NCI-H82 treated with DMSO at 0.1 percent for 48 hours (cell line): Measurements from ENCODE around the gene NBEA.
A peak's percentile ranks its signal among the peaks of the same experiment; 100 is the strongest.

Experiments used
- DNase-seq: peaks from one replicate; lab custom pipeline; 2025; ENCODE audit not compliant: unreplicated experiment; lab: John Stamatoyannopoulos, UW

The NBEA gene

DNA sequence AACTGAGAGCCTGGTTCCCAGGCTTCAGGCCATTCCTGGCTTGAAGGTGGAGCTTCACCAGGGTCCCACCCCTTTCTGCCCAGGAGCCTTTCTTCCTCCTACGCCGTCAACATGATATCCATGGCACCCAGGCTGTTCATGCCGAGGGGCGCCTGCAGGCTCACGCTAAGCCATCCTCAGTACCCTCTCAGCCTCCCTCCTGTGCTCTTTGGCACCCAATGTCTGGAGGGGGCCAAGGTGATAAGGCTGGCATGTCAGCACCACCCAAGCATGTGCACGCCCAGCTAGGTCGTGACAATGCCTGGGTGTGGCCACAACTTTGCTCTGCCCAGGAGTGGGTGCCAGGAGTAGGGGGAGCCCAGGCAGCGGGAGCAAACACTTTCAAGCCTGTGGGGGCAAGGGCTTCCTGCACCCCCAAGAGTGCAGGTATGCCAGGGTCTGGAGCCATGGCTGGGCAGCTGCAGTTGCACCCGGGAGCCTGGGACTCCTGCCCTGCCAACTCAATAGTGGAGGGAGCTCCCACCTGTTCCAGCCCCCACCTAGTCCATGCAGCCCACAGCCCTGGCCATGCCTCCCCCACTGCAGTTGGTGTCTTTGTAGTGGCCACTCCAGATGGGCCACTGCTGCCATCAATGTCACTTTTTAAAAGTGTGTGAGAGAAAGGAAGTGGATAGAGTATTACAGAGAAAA lies 314.5 kb downstream of the NBEA start:
- no peak for DNase-seq

- DNase-seq, result no peak
These were observed 318.2 kb downstream of the NBEA start for GRCh38 chr13:35260316-35260715.

GRCh38 chr13:35266412-35266811 lies 324.3 kb downstream of the NBEA start:
- no peak for DNase-seq

DNA sequence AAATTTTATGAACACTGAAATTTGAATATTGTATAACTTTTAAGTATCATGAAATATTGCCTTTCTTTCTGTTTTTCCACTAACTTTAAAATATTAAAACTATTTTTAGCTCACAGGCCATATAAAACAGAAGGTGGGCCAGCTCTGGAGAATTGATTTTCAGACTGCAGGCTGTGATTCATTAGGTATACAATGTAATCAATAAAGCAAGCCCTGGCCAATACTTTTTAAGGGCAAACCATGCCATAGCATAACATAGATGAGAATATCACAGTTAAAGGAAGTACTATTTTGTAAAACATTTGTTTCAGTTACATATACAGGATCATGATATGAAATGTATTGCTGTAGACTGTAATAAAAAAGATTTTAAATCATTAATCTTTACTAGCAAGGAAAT lies 336.8 kb downstream of the NBEA start:
- no peak for DNase-seq

GRCh38 chr13:35279500-35279899 lies 337.4 kb downstream of the NBEA start:
- no peak for DNase-seq

DNA sequence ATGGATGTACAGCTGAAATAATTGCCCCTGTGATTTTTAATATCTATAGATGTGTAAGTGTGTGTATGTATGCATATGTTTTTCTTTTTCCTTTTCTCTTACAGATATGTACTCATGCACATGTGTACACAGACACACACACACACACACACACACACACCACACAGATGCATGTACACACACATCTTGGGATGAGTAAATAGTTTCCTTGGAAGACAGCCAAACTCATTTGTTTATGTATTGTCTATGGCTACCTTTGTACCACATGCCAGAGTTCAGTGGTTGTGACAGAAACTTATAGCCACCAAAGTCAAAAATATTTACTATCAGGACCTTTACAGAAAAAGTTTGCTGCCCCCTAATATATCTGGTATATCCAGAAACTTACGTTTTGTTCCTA lies 341.8 kb downstream of the NBEA start:
- no peak for DNase-seq

GRCh38 chr13:35285677-35286076 lies 343.6 kb downstream of the NBEA start:
- DNase-seq, result no peak

DNA sequence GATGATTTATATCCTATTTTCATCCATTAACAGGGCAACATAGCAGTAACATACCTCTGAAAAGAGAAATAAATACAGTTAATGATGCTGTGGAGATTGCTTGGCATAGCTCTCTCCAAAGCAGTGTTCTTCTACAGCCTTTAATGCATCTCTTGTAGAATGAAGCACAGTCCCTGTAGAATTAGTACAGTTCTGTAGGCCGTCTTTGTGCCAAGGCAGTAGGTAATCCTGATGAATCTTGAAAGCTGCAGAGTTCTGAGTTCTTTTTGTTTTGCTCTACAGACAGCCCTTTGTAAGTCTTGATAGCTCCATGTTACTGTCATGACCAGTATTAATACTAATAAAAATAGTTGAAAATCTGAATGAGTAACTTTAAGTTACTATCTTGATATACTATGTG lies 350.3 kb downstream of the NBEA start:
- no peak for DNase-seq

GRCh38 chr13:35293579-35294226 lies 351.6 kb downstream of the NBEA start:
- DNase-seq, result no peak

GRCh38 chr13:35309706-35310105 lies 367.6 kb downstream of the NBEA start:
- DNase-seq, result peak; percentile 98

GRCh38 chr13:35332134-35332533 lies 390.1 kb downstream of the NBEA start:
- no peak for DNase-seq

GRCh38 chr13:35333157-35333556 lies 391.1 kb downstream of the NBEA start:
- DNase-seq, result no peak

GRCh38 chr13:35342440-35342839 lies 400.4 kb downstream of the NBEA start:
- no peak for DNase-seq

GRCh38 chr13:35343417-35343816 lies 401.3 kb downstream of the NBEA start:
- DNase-seq, result peak; percentile 25

GRCh38 chr13:35345992-35346391 lies 403.9 kb downstream of the NBEA start:
- peak; percentile 91 for DNase-seq

DNA sequence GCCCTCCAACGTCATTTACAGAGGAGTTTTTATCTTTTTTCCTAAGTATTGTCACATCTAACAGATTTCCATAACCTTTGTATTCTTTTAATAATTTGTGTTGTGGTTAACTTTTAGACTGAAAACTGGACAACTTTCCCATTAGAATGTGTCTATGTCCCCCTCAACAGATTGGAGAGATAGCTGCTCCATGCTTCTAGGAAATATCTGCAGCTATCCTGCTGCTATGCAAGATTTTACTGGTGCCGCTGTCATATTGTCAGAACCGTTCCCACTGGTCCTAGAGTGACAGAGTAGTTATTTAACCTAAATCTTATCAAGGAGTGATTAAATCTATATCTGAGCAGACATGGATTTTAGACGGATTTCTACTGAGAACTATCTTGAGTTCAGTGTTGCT lies 404.4 kb downstream of the NBEA start:
- DNase-seq, result peak; percentile 75

- DNase-seq, result no peak
These were observed 405.7 kb downstream of the NBEA start for GRCh38 chr13:35347679-35348205.

DNA sequence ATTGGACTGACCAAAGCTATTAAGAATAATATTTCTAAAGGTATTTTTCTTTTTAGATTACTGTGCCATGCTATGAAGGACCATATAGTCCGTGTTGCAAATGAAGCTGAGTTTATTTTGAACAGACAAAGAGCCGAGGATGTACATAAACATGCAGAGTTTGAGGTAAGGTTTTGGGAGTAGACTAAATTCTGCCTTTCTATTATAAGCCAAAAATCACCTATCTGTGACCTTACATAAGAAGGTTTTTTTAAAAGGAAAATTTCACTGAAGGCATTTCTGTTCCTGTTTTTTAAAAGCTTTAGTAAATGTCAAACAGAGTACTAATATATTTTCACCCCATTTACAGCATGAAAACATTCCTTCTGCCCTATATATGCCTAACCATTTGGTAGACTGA lies 407.0 kb downstream of the NBEA start:
- DNase-seq, result no peak

DNA sequence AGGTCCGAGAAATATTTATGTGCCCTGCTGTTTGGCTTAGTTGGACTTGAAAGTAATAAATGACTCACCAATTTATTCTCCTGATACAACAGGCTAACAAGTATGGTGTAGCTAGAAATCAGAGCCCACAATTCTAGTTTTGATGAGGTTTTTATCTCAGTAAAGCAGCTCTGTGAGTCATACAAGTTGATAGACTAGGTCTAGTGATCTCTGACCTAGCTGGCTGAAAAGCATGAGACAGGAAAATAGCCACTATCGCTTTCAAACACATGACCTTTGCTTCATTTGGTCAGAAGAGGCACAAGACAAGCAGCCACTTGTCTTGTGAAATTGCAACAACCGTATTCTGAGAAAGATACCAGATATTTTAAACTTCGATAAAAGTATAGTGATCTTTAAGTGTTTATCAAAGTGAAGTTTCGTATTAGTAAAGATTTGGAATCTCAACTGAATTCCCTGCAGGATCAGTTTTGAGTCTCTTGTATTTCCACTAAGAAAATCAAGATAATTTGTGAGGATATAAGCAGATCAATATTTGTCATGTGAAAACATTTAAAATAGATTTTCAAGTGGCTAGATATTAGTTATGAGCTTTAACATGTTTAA lies 407.7 kb downstream of the NBEA start:
- DNase-seq, result no peak

DNA sequence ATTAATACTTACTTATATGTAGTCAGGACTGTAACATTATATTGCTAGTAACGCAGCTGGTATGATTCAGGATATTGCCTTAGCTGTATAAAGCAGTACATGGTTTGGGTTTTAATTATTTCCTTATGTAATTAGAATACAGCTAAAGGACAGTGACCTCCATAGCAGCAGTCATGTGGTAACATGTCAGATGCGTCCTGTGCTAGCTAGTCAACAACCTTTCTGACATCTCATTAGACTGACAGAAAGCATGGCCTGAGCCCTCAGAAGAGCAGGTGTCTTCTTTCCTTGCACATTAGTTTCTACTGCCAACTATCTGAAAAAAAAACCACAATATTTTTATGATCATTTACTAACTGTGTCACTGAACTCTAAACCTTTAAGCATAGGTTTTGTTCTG lies 412.2 kb downstream of the NBEA start:
- DNase-seq, result no peak

- DNase-seq, result no peak
These were observed 412.8 kb downstream of the NBEA start for GRCh38 chr13:35354882-35355281.

- no peak for DNase-seq
These were observed 414.5 kb downstream of the NBEA start for GRCh38 chr13:35356572-35356971.
